Gastrocnemius medialis (tissue), 4 donors: ENCODE results near the gene SLC30A2.

Experiments used
- CTCF ChIP-seq, 5 experiments: fragments of 450-650 bp in 3 of 5; fragments of 200-600 bp in 2 of 5; sonication (generic) in 2 of 5; IDR thresholded peaks in 4 of 5; conservative IDR thresholded peaks in 1 of 5; 1 replicate in 4 of 5; 2 replicates in 1 of 5; pipeline ENCODE4 v1.5.1; 2016 to 2019; ENCODE audit warnings: antibody characterized with exemption in 5 of 5, mild to moderate bottlenecking in 3 of 5, moderate library complexity in 3 of 5
- POLR2A ChIP-seq, 2 donors: fragments of 450-650 bp; IDR thresholded peaks; one replicate each; pipeline ENCODE4 v1.6.1; 2017; ENCODE audit warnings: antibody characterized with exemption in 2 of 2, mild to moderate bottlenecking in 2 of 2, moderate library complexity in 2 of 2

GRCh38 chr1:26064553-26064952, 18.6 kb upstream of the SLC30A2 start:
- TF ChIP-seq CTCF (IDR thresholded peaks at IDR 0.05 in 4 of 5, conservative IDR thresholded peaks at IDR 0.05 in 1 of 5) (no peak), POLR2A (IDR thresholded peaks at IDR 0.05) (no peak)
